H9 (cell line): Measurements from ENCODE around the gene LBH. TPM values are rescaled to one million over a fixed set of nuclear protein-coding genes. Genes with fewer than 3 reads are reported as not detected.

ENCODE experiments used
- DNase-seq: peaks from one replicate; pipeline ENCODE4 v3.0.0-alpha.2; 2017
- H2AFZ ChIP-seq: one replicate; pipeline ENCODE4 v1.6.1; 2013; ENCODE audit warnings: mild to moderate bottlenecking, low read length, control low read depth, moderate library complexity
- H2AK5ac ChIP-seq: 2 replicates; pipeline ENCODE4 v1.6.1; 2013; ENCODE audit warnings: low read length, control low read depth, mixed read lengths; ENCODE audit not compliant: insufficient read length
- H2BK120ac ChIP-seq: one replicate; pipeline ENCODE4 v1.6.1; 2013; ENCODE audit warnings: low read depth, mild to moderate bottlenecking, low read length, control low read depth, inconsistent platforms; ENCODE audit not compliant: poor library complexity, severe bottlenecking
- H2BK12ac ChIP-seq: 2 replicates; pipeline ENCODE4 v1.6.1; 2013; ENCODE audit warnings: low read length, control low read depth, mixed read lengths, low read depth; ENCODE audit not compliant: insufficient read length
- H2BK15ac ChIP-seq: 2 replicates; pipeline ENCODE4 v1.6.1; 2013; ENCODE audit warnings: low read depth, low read length, control low read depth
- H2BK20ac ChIP-seq: one replicate; pipeline ENCODE4 v1.6.1; 2013; ENCODE audit warnings: low read depth, mild to moderate bottlenecking, low read length, control low read depth, inconsistent platforms; ENCODE audit not compliant: poor library complexity, severe bottlenecking
- H2BK5ac ChIP-seq: 2 replicates; pipeline ENCODE4 v1.6.1; 2013; ENCODE audit warnings: low read length, control low read depth, mixed read lengths; ENCODE audit not compliant: insufficient read length
- H3K14ac ChIP-seq: 2 replicates; pipeline ENCODE4 v1.6.1; 2013; ENCODE audit warnings: low read length, control low read depth; ENCODE audit not compliant: insufficient read depth
- H3K18ac ChIP-seq: 2 replicates; pipeline ENCODE4 v1.6.1; 2013; ENCODE audit warnings: low read depth, mild to moderate bottlenecking, mixed read lengths, low read length, control low read depth; ENCODE audit not compliant: insufficient read length
- H3K23ac ChIP-seq: 2 replicates; pipeline ENCODE4 v1.6.1; 2013; ENCODE audit warnings: low read length, control low read depth, mixed read lengths, low read depth; ENCODE audit not compliant: insufficient read length
- H3K23me2 ChIP-seq: 2 replicates; pipeline ENCODE4 v1.6.1; 2013; ENCODE audit warnings: low read depth, mild to moderate bottlenecking, mixed read lengths, low read length, control low read depth; ENCODE audit not compliant: insufficient read length, poor library complexity, severe bottlenecking
- H3K27ac ChIP-seq: 2 replicates; pipeline ENCODE4 v1.5.1; 2013; ENCODE audit warnings: low read length, control low read depth, mixed read lengths, low read depth; ENCODE audit not compliant: insufficient read length
- H3K27me3 ChIP-seq: 2 replicates; pipeline ENCODE4 v1.6.1; 2013; ENCODE audit warnings: low read length, control low read depth, inconsistent platforms; ENCODE audit not compliant: insufficient read depth
- H3K4ac ChIP-seq: 2 replicates; pipeline ENCODE4 v1.6.1; 2013; ENCODE audit warnings: low read depth, mild to moderate bottlenecking, control low read depth, inconsistent platforms, low read length, moderate library complexity
- H3K4me1 ChIP-seq: 2 replicates; pipeline ENCODE4 v1.6.1; 2013; ENCODE audit warnings: low read length, control low read depth, inconsistent platforms; ENCODE audit not compliant: insufficient read depth
- H3K4me2 ChIP-seq: 2 replicates; pipeline ENCODE4 v1.6.1; 2013; ENCODE audit warnings: low read length, control low read depth, mixed read lengths; ENCODE audit not compliant: insufficient read length, insufficient read depth
- H3K56ac ChIP-seq: 2 replicates; pipeline ENCODE4 v1.6.1; 2013; ENCODE audit warnings: low read depth, mild to moderate bottlenecking, mixed read lengths, low read length, control low read depth; ENCODE audit not compliant: insufficient read length
- H3K79me1 ChIP-seq: 2 replicates; pipeline ENCODE4 v1.6.1; 2013; ENCODE audit warnings: low read depth, mild to moderate bottlenecking, moderate library complexity, low read length, control low read depth, inconsistent platforms; ENCODE audit not compliant: insufficient read depth, poor library complexity, severe bottlenecking
- H3K79me2 ChIP-seq: 2 replicates; pipeline ENCODE4 v1.6.1; 2013; ENCODE audit warnings: low read length, control low read depth, inconsistent platforms; ENCODE audit not compliant: insufficient read depth
- H3K9ac ChIP-seq: 2 replicates; pipeline ENCODE4 v1.6.1; 2013; ENCODE audit warnings: low read length, control low read depth, mixed read lengths; ENCODE audit not compliant: insufficient read length; ENCODE audit errors: extremely low read depth
- H3K9me3 ChIP-seq: one replicate; pipeline ENCODE4 v1.6.1; 2013; ENCODE audit warnings: low read depth, low read length, inconsistent platforms; ENCODE audit not compliant: control insufficient read depth
- H3T11ph ChIP-seq: one replicate; pipeline ENCODE4 v1.6.1; 2013; ENCODE audit warnings: mild to moderate bottlenecking, low read length, control low read depth, inconsistent platforms
- H4K20me1 ChIP-seq: one replicate; pipeline ENCODE4 v1.6.1; 2013; ENCODE audit not compliant: control insufficient read depth, insufficient read length, insufficient read depth
- H4K5ac ChIP-seq: 2 replicates; pipeline ENCODE4 v1.6.1; 2013; ENCODE audit warnings: low read depth, mild to moderate bottlenecking, mixed read lengths, low read length, control low read depth; ENCODE audit not compliant: insufficient read length
- H4K8ac ChIP-seq: replicated peaks from 2 replicates; pipeline ENCODE4 v1.6.1; 2013; ENCODE audit warnings: low read length, control low read depth, mixed read lengths, low read depth; ENCODE audit not compliant: insufficient read length
- H4K91ac ChIP-seq: 2 replicates; pipeline ENCODE4 v1.6.1; 2013; ENCODE audit warnings: low read depth, mild to moderate bottlenecking, moderate library complexity, mixed read lengths, low read length, control low read depth; ENCODE audit not compliant: insufficient read length
- H3K27ac Mint-ChIP-seq, 3 experiments: 2 replicates in 2 of 3; 3 replicates in 1 of 3; pipeline ENCODE4 v1.8.0; 2020 to 2021; ENCODE audit warnings: mixed read lengths in 3 of 3, mild to moderate bottlenecking in 1 of 3, moderate library complexity in 1 of 3
- H3K27me3 Mint-ChIP-seq: 2 replicates; pipeline ENCODE4 v1.8.0; 2021; ENCODE audit warnings: low read depth, mild to moderate bottlenecking, moderate library complexity, mixed read lengths
- H3K36me3 Mint-ChIP-seq, 3 experiments: 2 replicates in 2 of 3; 3 replicates in 1 of 3; pipeline ENCODE4 v1.8.0; 2020 to 2021; ENCODE audit warnings: low read depth in 3 of 3, mixed read lengths in 3 of 3; ENCODE audit not compliant: insufficient read depth in 1 of 3
- H3K4me1 Mint-ChIP-seq, 2 experiments: 2 replicates each; pipeline ENCODE4 v1.8.0; 2020; ENCODE audit warnings: mixed read lengths in 2 of 2
- H3K4me3 Mint-ChIP-seq, 2 experiments: 2 replicates in 1 of 2; 3 replicates in 1 of 2; pipeline ENCODE4 v1.8.0; 2020 to 2021; ENCODE audit warnings: mild to moderate bottlenecking in 2 of 2, mixed read lengths in 2 of 2, moderate library complexity in 1 of 2
- H3K9me3 Mint-ChIP-seq, 2 experiments: 2 replicates in 1 of 2; 3 replicates in 1 of 2; pipeline ENCODE4 v1.8.0; 2020; ENCODE audit warnings: mild to moderate bottlenecking in 2 of 2, mixed read lengths in 2 of 2, moderate library complexity in 1 of 2
- CTCF ChIP-seq: fragments of 200-600 bp; sonication (generic); conservative IDR thresholded peaks from 3 replicates; pipeline ENCODE4 v1.8.0; 2021; ENCODE audit warnings: antibody characterized with exemption, mild to moderate bottlenecking
- WGBS: extraction: QIAGEN DNeasy Blood & Tissue Kit; methylation state at CpG from one replicate; pipeline ENCODE4 v1.1.7; 2013; ENCODE audit warnings: missing lambda C conversion rate, low lambda C conversion rate, mixed read lengths; ENCODE audit not compliant: insufficient read length; ENCODE audit errors: extremely low coverage; 5-methylcytosine and 5-hydroxymethylcytosine counted together
- total RNA-seq: library from RNA; stranded (reverse); gene quantifications from 2 replicates; pipeline ENCODE4 v1.2.1, GENCODE V29; 2021

The LBH gene
- total RNA-seq, 1 experiment from 2014 or later = 53.0 TPM

GRCh38 chr2:30255026-30255425 lies 23.7 kb downstream of the LBH start:
- H3T11ph ChIP-seq = no peak overlapping the region
- H3K27ac ChIP-seq = no peak overlapping the region
- no peak overlapping the region for H3K23ac ChIP-seq
- no peak overlapping the region for H2BK20ac ChIP-seq
- Mint-ChIP-seq H3K9me3 (no peaks in the 10 kb centered on the region), H3K4me3 (no peak overlapping the region), H3K27ac (no peak overlapping the region), H3K4me1 (peaks cover 5 to 13% of the 10 kb centered on the region in 2 experiments), H3K27me3 (no peaks in the 10 kb centered on the region; the same call in 1 of the 2 replicates), H3K36me3 (peaks cover 17 to 39% (median 32%) of the 10 kb centered on the region in 3 experiments; a peak in 6 of 7 replicates)
- no peak overlapping the region for H4K8ac ChIP-seq
- no peak overlapping the region for H3K18ac ChIP-seq
- H2AK5ac ChIP-seq = no peak overlapping the region
- no peaks in the 10 kb centered on the region for H3K4me1 ChIP-seq
- WGBS = no CpG with 5 or more reads among the region's 16 CpGs
- H2BK12ac ChIP-seq = no peak overlapping the region
- no peaks in the 10 kb centered on the region for H3K23me2 ChIP-seq
- no peaks in the 10 kb centered on the region for H3K79me1 ChIP-seq
- no peak overlapping the region for H2BK15ac ChIP-seq
- H3K4me2 ChIP-seq = no peak overlapping the region
- no peak overlapping the region for H2BK5ac ChIP-seq
- no peak overlapping the region for H4K5ac ChIP-seq
- H2AFZ ChIP-seq = no peak overlapping the region
- no peaks in the 10 kb centered on the region for H3K9me3 ChIP-seq
- no peaks in the 10 kb centered on the region for H3K27me3 ChIP-seq
- H3K14ac ChIP-seq = no peak overlapping the region
- no peak for TF ChIP-seq CTCF
- no peak overlapping the region for H3K9ac ChIP-seq
- no peak overlapping the region for H4K91ac ChIP-seq
- H3K4ac ChIP-seq = no peak overlapping the region
- no peaks in the 10 kb centered on the region for H4K20me1 ChIP-seq
- no peak overlapping the region for H2BK120ac ChIP-seq
- no peak for DNase-seq
- no peaks in the 10 kb centered on the region for H3K79me2 ChIP-seq
- no peak overlapping the region for H3K56ac ChIP-seq
